Measurements from ENCODE around the gene LPIN2.
"Not testable (repeated sequence)": the region's sequence is repeated elsewhere in the genome, so short reads cannot be mapped to it uniquely, and the experiment has no call there.

Gene LPIN2

GRCh38 chr18:3054780-3055179 lies 41.8 kb upstream of the LPIN2 start:
- no peak for TF ChIP-seq CTCF (IDR thresholded peaks at IDR 0.05; ENCODE audit: low read depth, low read length, missing control alignments)
- DNase-seq, result no peak
- Histone ChIP-seq H3K36me3 (replicated peaks) (no peaks in the 10 kb centered on the region), H3K27me3 (replicated peaks) (no peaks in the 10 kb centered on the region), H3K27ac (no peak overlapping the region), H3K4me3 (ENCODE audit: low read depth, low read length) (no peak overlapping the region)
- in situ Hi-C loops (cut with HindIII; ENCODE audit: low pct_ligation_motif_present, low sequenced_read_pairs), result no loop called here

GRCh38 chr18:3054214-3054613 lies 41.3 kb upstream of the LPIN2 start:
- TF ChIP-seq CTCF (IDR thresholded peaks at IDR 0.05; ENCODE audit: low read depth, low read length, missing control alignments), result no peak
- no peak overlapping the region for H3K4me3 ChIP-seq (ENCODE audit: low read depth, low read length)
- no peak overlapping the region for H3K27ac ChIP-seq
- in situ Hi-C loops (cut with HindIII; ENCODE audit: low pct_ligation_motif_present, low sequenced_read_pairs), result no loop called here
- no peak for DNase-seq
- H3K36me3 ChIP-seq (replicated peaks), result no peaks in the 10 kb centered on the region
- H3K27me3 ChIP-seq (replicated peaks), result no peaks in the 10 kb centered on the region

- no peaks in the 10 kb centered on the region for H3K36me3 ChIP-seq (replicated peaks)
- no peak for TF ChIP-seq CTCF (IDR thresholded peaks at IDR 0.05; ENCODE audit: low read depth, low read length, missing control alignments)
- H3K27ac ChIP-seq, result no peak overlapping the region
- H3K4me3 ChIP-seq (ENCODE audit: low read depth, low read length), result no peak overlapping the region
- no peaks in the 10 kb centered on the region for H3K27me3 ChIP-seq (replicated peaks)
- DNase-seq, result no peak
- in situ Hi-C loops (cut with HindIII; ENCODE audit: low pct_ligation_motif_present, low sequenced_read_pairs), result no loop called here
These were observed 40.1 kb upstream of the LPIN2 start for GRCh38 chr18:3053081-3053480.

GRCh38 chr18:3052411-3052758 lies 39.4 kb upstream of the LPIN2 start:
- TF ChIP-seq CTCF (IDR thresholded peaks at IDR 0.05; ENCODE audit: low read depth, low read length, missing control alignments), result no peak
- no peak overlapping the region for H3K27ac ChIP-seq
- DNase-seq, result no peak
- no peaks in the 10 kb centered on the region for H3K36me3 ChIP-seq (replicated peaks)
- no peak overlapping the region for H3K4me3 ChIP-seq (ENCODE audit: low read depth, low read length)
- H3K27me3 ChIP-seq (replicated peaks), result no peaks in the 10 kb centered on the region
- in situ Hi-C loops (cut with HindIII; ENCODE audit: low pct_ligation_motif_present, low sequenced_read_pairs), result no loop called here

- TF ChIP-seq CTCF (IDR thresholded peaks at IDR 0.05; ENCODE audit: low read depth, low read length, missing control alignments), result no peak
- in situ Hi-C loops (cut with HindIII; ENCODE audit: low pct_ligation_motif_present, low sequenced_read_pairs), result no loop called here
- H3K27me3 ChIP-seq (replicated peaks), result no peaks in the 10 kb centered on the region
These were observed 38.9 kb upstream of the LPIN2 start for GRCh38 chr18:3051718-3052410.

GRCh38 chr18:3049897-3050454 lies 37.0 kb upstream of the LPIN2 start:
- H3K27me3 ChIP-seq (replicated peaks); H3K27ac ChIP-seq; H3K36me3 ChIP-seq (replicated peaks); DNase-seq; in situ Hi-C loops (cut with HindIII; ENCODE audit: low pct_ligation_motif_present, low sequenced_read_pairs); H3K4me3 ChIP-seq (ENCODE audit: low read depth, low read length): not testable (repeated sequence)

More at GRCh38 chr18:3051718-3052410, 38.9 kb upstream of the LPIN2 start:
- no peak for DNase-seq
- Histone ChIP-seq H3K4me3 (ENCODE audit: low read depth, low read length) (no peak overlapping the region), H3K27ac (no peak overlapping the region), H3K36me3 (replicated peaks) (no peaks in the 10 kb centered on the region)
